Measurements from ENCODE around the gene PTPRJ.

The PTPRJ gene

GRCh38 chr11:48169717-48170116 lies 189.4 kb downstream of the PTPRJ start:
- DNase-seq, result no peak

GRCh38 chr11:48170241-48171233 lies 190.2 kb downstream of the PTPRJ start:
- no peak for DNase-seq

GRCh38 chr11:48172818-48173609 lies 192.7 kb downstream of the PTPRJ start:
- peak; percentile 76 for DNase-seq

- no peak for DNase-seq
These were observed 197.3 kb downstream of the PTPRJ start for GRCh38 chr11:48177661-48178060.

GRCh38 chr11:48180627-48181026 lies 200.3 kb downstream of the PTPRJ start:
- no peak for DNase-seq

- no peak for DNase-seq
These were observed 202.6 kb downstream of the PTPRJ start for GRCh38 chr11:48182860-48183526.

GRCh38 chr11:48184452-48184851 lies 204.1 kb downstream of the PTPRJ start:
- DNase-seq, result no peak

GRCh38 chr11:48190906-48191654 lies 210.7 kb downstream of the PTPRJ start:
- peak; percentile 32 for DNase-seq

GRCh38 chr11:48193876-48194275 lies 213.5 kb downstream of the PTPRJ start:
- DNase-seq, result no peak

- no peak for DNase-seq
These were observed 227.5 kb downstream of the PTPRJ start for GRCh38 chr11:48207881-48208280.

GRCh38 chr11:48210052-48210451 lies 229.7 kb downstream of the PTPRJ start:
- DNase-seq, result no peak

- DNase-seq, result no peak
These were observed 236.2 kb downstream of the PTPRJ start, which contains the start of gene OR4B1 for GRCh38 chr11:48216510-48216909. Gene OR4B1 (plus strand): TSS chr11:48216810. CDS start chr11:48216810, 0 bp downstream.
